HUES48 (cell line): ENCODE data around the gene SNRPA1.

ENCODE experiments used
- H3K27ac ChIP-seq: one replicate; pipeline ENCODE4 v1.7.0; 2013; ENCODE audit warnings: low read depth, low read length, inconsistent platforms
- H3K27me3 ChIP-seq: 2 replicates; pipeline ENCODE4 v1.6.1; 2013; ENCODE audit warnings: mild to moderate bottlenecking, low read length; ENCODE audit not compliant: control insufficient read depth, insufficient read depth
- H3K36me3 ChIP-seq: 2 replicates; pipeline ENCODE4 v1.6.1; 2013; ENCODE audit warnings: low read length; ENCODE audit not compliant: control insufficient read depth, insufficient read depth
- H3K4me1 ChIP-seq: 2 replicates; pipeline ENCODE4 v1.6.1; 2013; ENCODE audit warnings: mild to moderate bottlenecking, low read length; ENCODE audit not compliant: control insufficient read depth, insufficient read depth
- H3K4me3 ChIP-seq: 2 replicates; pipeline ENCODE4 v1.5.1; 2013; ENCODE audit warnings: mild to moderate bottlenecking, low read depth, low read length
- H3K9ac ChIP-seq: 2 replicates; pipeline ENCODE4 v1.6.1; 2013; ENCODE audit warnings: mild to moderate bottlenecking, low read depth, low read length, moderate library complexity
- H3K9me3 ChIP-seq: 2 replicates; pipeline ENCODE4 v1.6.1; 2013; ENCODE audit warnings: low read length; ENCODE audit not compliant: control insufficient read depth, insufficient read depth

SNRPA1 gene

GRCh38 chr15:101326462-101327146 lies 31.6 kb upstream of the SNRPA1 start:
- Histone ChIP-seq H3K27ac (no peak overlapping the region), H3K4me3 (no peak overlapping the region), H3K36me3 (no peaks in the 10 kb centered on the region), H3K4me1 (no peaks in the 10 kb centered on the region), H3K27me3 (no peaks in the 10 kb centered on the region; the same call in 1 of the 2 replicates), H3K9me3 (no peaks in the 10 kb centered on the region), H3K9ac (no peak overlapping the region)

- H3K27me3 ChIP-seq = no peaks in the 10 kb centered on the region
Observed at GRCh38 chr15:101326026-101326315, 30.9 kb upstream of the SNRPA1 start.

GRCh38 chr15:101325263-101326025 lies 30.4 kb upstream of the SNRPA1 start:
- H3K9me3 ChIP-seq = no peaks in the 10 kb centered on the region
- no peak overlapping the region for H3K27ac ChIP-seq
- no peaks in the 10 kb centered on the region for H3K27me3 ChIP-seq
- H3K9ac ChIP-seq = no peak overlapping the region
- H3K36me3 ChIP-seq = no peaks in the 10 kb centered on the region
- H3K4me1 ChIP-seq = no peaks in the 10 kb centered on the region
- no peak overlapping the region for H3K4me3 ChIP-seq

More at GRCh38 chr15:101326026-101326315, 30.9 kb upstream of the SNRPA1 start:
- H3K9me3 ChIP-seq = no peaks in the 10 kb centered on the region
- no peak overlapping the region for H3K9ac ChIP-seq
- H3K36me3 ChIP-seq = no peaks in the 10 kb centered on the region
- no peak overlapping the region for H3K4me3 ChIP-seq
- no peak overlapping the region for H3K27ac ChIP-seq
- no peaks in the 10 kb centered on the region for H3K4me1 ChIP-seq

- H3K27ac ChIP-seq = no peak overlapping the region
- no peaks in the 10 kb centered on the region for H3K4me1 ChIP-seq
- H3K27me3 ChIP-seq = no peaks in the 10 kb centered on the region
- no peaks in the 10 kb centered on the region for H3K36me3 ChIP-seq
- H3K9ac ChIP-seq = no peak overlapping the region
- no peaks in the 10 kb centered on the region for H3K9me3 ChIP-seq
- no peak overlapping the region for H3K4me3 ChIP-seq
Observed at GRCh38 chr15:101324524-101325177, 29.6 kb upstream of the SNRPA1 start.

GRCh38 chr15:101323793-101324523 lies 28.9 kb upstream of the SNRPA1 start:
- no peak overlapping the region for H3K9ac ChIP-seq
- no peaks in the 10 kb centered on the region for H3K4me1 ChIP-seq
- H3K27me3 ChIP-seq = no peaks in the 10 kb centered on the region
- no peaks in the 10 kb centered on the region for H3K36me3 ChIP-seq
- no peaks in the 10 kb centered on the region for H3K9me3 ChIP-seq
- no peak overlapping the region for H3K27ac ChIP-seq
- H3K4me3 ChIP-seq = no peak overlapping the region

- no peak overlapping the region for H3K27ac ChIP-seq
- H3K9me3 ChIP-seq = no peaks in the 10 kb centered on the region
- H3K36me3 ChIP-seq = no peaks in the 10 kb centered on the region
- H3K4me1 ChIP-seq = no peaks in the 10 kb centered on the region
- no peaks in the 10 kb centered on the region for H3K27me3 ChIP-seq
- no peak overlapping the region for H3K4me3 ChIP-seq
- H3K9ac ChIP-seq = no peak overlapping the region
Observed at GRCh38 chr15:101322854-101323477, 27.9 kb upstream of the SNRPA1 start.

- Histone ChIP-seq H3K9me3 (no peaks in the 10 kb centered on the region), H3K27me3 (no peaks in the 10 kb centered on the region), H3K4me3 (no peak overlapping the region), H3K4me1 (no peaks in the 10 kb centered on the region), H3K36me3 (no peaks in the 10 kb centered on the region), H3K27ac (no peak overlapping the region), H3K9ac (no peak overlapping the region)
Observed at GRCh38 chr15:101322016-101322695, 27.1 kb upstream of the SNRPA1 start.

- Histone ChIP-seq H3K4me3 (no peak overlapping the region), H3K27ac (no peak overlapping the region), H3K36me3 (no peaks in the 10 kb centered on the region), H3K9ac (no peak overlapping the region), H3K4me1 (no peaks in the 10 kb centered on the region), H3K9me3 (no peaks in the 10 kb centered on the region), H3K27me3 (no peaks in the 10 kb centered on the region)
Observed at GRCh38 chr15:101320501-101321052, 25.5 kb upstream of the SNRPA1 start.

GRCh38 chr15:101318839-101319238 lies 23.8 kb upstream of the SNRPA1 start:
- H3K9ac ChIP-seq = no peak overlapping the region
- no peaks in the 10 kb centered on the region for H3K27me3 ChIP-seq
- H3K36me3 ChIP-seq = no peaks in the 10 kb centered on the region
- no peak overlapping the region for H3K4me3 ChIP-seq
- no peaks in the 10 kb centered on the region for H3K9me3 ChIP-seq
- no peak overlapping the region for H3K27ac ChIP-seq
- no peaks in the 10 kb centered on the region for H3K4me1 ChIP-seq
